ENCODE data around the gene SOWAHA.
"Not testable (repeated sequence)": the region's sequence is repeated elsewhere in the genome, so short reads cannot be mapped to it uniquely, and the experiment has no call there.

SOWAHA gene

GRCh38 chr5:132806804-132807162, 6.3 kb upstream of the SOWAHA start:
- in situ Hi-C loops (cut with HindIII; ENCODE audit: low sequenced_read_pairs), result not testable (repeated sequence)

- in situ Hi-C loops (cut with HindIII; ENCODE audit: low sequenced_read_pairs), result no loop called here
Measured at GRCh38 chr5:132807163-132807838, 5.8 kb upstream of the SOWAHA start.

- in situ Hi-C loops (cut with HindIII; ENCODE audit: low sequenced_read_pairs), result no loop called here
Measured at GRCh38 chr5:132808448-132808847, 4.7 kb upstream of the SOWAHA start.

GRCh38 chr5:132808866-132809265, 4.2 kb upstream of the SOWAHA start:
- in situ Hi-C loops (cut with HindIII; ENCODE audit: low sequenced_read_pairs), result no loop called here

GRCh38 chr5:132810605-132811004, 2.5 kb upstream of the SOWAHA start:
- in situ Hi-C loops (cut with HindIII; ENCODE audit: low sequenced_read_pairs), result no loop called here

- in situ Hi-C loops (cut with HindIII; ENCODE audit: low sequenced_read_pairs), result no loop called here
Measured at GRCh38 chr5:132812123-132812765, 858 bp upstream of the SOWAHA start.

- in situ Hi-C loops (cut with HindIII; ENCODE audit: low sequenced_read_pairs), result no loop called here
Measured at GRCh38 chr5:132813599-132814502, 749 bp downstream of the SOWAHA start.

- in situ Hi-C loops (cut with HindIII; ENCODE audit: low sequenced_read_pairs), result no loop called here
Measured at GRCh38 chr5:132814503-132815294, 1.6 kb downstream of the SOWAHA start.

GRCh38 chr5:132815454-132815853, 2.4 kb downstream of the SOWAHA start:
- in situ Hi-C loops (cut with HindIII; ENCODE audit: low sequenced_read_pairs), result no loop called here

- in situ Hi-C loops (cut with HindIII; ENCODE audit: low sequenced_read_pairs), result no loop called here
Measured at GRCh38 chr5:132816083-132816482, 3.0 kb downstream of the SOWAHA start.

- in situ Hi-C loops (cut with HindIII; ENCODE audit: low sequenced_read_pairs), result no loop called here
Measured at GRCh38 chr5:132816554-132816953, 3.5 kb downstream of the SOWAHA start.

- in situ Hi-C loops (cut with HindIII; ENCODE audit: low sequenced_read_pairs), result no loop called here
Measured at GRCh38 chr5:132817011-132817410, 3.9 kb downstream of the SOWAHA start.

- in situ Hi-C loops (cut with HindIII; ENCODE audit: low sequenced_read_pairs), result no loop called here
Measured at GRCh38 chr5:132819468-132819867, 6.4 kb downstream of the SOWAHA start.

GRCh38 chr5:132820162-132820754, 7.2 kb downstream of the SOWAHA start:
- in situ Hi-C loops (cut with HindIII; ENCODE audit: low sequenced_read_pairs), result no loop called here

- in situ Hi-C loops (cut with HindIII; ENCODE audit: low sequenced_read_pairs), result no loop called here
Measured at GRCh38 chr5:132821350-132821749, 8.2 kb downstream of the SOWAHA start.

- in situ Hi-C loops (cut with HindIII; ENCODE audit: low sequenced_read_pairs), result no loop called here
Measured at GRCh38 chr5:132821791-132822190, 8.7 kb downstream of the SOWAHA start.

- in situ Hi-C loops (cut with HindIII; ENCODE audit: low sequenced_read_pairs), result no loop called here
Measured at GRCh38 chr5:132822650-132823480, 9.8 kb downstream of the SOWAHA start.

GRCh38 chr5:132823481-132824050, 10.5 kb downstream of the SOWAHA start:
- in situ Hi-C loops (cut with HindIII; ENCODE audit: low sequenced_read_pairs), result no loop called here

GRCh38 chr5:132824426-132824825, 11.3 kb downstream of the SOWAHA start:
- in situ Hi-C loops (cut with HindIII; ENCODE audit: low sequenced_read_pairs), result no loop called here

All from DLD1 (cell line).